IPS-18c (cell line): ENCODE data around the gene SLC25A29.
"Not testable (repeated sequence)": the region's sequence is repeated elsewhere in the genome, so short reads cannot be mapped to it uniquely, and the experiment has no call there.

Experiments
- H3K4me3 ChIP-seq: 2 replicates; pipeline ENCODE4 v1.7.0; 2013; ENCODE audit warnings: low read depth, mild to moderate bottlenecking, low read length, moderate library complexity; ENCODE audit not compliant: insufficient read depth
- H3K9me3 ChIP-seq: one replicate; pipeline ENCODE4 v1.6.1; 2013; ENCODE audit warnings: mild to moderate bottlenecking, low read length, moderate library complexity; ENCODE audit not compliant: control insufficient read depth, insufficient read depth

The SLC25A29 gene

DNA sequence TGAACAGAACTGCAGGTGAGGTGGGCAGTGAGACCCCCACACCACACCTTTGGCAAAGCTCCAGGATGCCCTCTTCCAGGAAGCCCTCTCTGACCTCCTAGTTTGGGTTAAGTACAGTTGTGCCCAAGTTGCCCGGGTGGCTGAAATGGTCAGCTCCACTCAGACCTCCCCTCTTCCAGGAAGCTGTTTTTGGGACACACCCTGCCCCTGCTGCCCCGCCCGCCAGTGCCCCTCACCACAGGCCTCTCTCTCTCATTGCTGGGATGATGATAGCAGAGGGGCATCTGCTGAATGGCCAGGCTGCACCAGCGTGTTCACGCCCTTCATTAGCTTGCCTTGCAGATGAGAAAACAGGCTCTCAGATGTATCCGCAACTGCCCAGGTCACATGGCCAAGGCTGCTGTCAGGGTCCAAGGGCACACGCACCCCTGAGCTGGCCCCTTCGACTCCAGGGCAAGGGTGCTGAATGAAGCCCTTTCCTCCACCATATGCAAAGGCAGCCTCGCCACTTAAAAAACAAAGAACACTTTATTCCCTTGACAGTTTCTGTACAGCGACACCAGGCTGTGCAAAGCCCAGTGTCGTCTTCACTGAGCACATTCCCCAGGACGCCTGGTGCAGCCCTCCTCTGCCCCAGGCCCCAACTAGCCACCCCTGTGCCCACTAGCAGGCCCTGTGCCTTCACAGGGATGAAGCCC lies 15.5 kb downstream of the SLC25A29 start:
- H3K9me3 ChIP-seq = no peaks in the 10 kb centered on the region
- no peak overlapping the region for H3K4me3 ChIP-seq

DNA sequence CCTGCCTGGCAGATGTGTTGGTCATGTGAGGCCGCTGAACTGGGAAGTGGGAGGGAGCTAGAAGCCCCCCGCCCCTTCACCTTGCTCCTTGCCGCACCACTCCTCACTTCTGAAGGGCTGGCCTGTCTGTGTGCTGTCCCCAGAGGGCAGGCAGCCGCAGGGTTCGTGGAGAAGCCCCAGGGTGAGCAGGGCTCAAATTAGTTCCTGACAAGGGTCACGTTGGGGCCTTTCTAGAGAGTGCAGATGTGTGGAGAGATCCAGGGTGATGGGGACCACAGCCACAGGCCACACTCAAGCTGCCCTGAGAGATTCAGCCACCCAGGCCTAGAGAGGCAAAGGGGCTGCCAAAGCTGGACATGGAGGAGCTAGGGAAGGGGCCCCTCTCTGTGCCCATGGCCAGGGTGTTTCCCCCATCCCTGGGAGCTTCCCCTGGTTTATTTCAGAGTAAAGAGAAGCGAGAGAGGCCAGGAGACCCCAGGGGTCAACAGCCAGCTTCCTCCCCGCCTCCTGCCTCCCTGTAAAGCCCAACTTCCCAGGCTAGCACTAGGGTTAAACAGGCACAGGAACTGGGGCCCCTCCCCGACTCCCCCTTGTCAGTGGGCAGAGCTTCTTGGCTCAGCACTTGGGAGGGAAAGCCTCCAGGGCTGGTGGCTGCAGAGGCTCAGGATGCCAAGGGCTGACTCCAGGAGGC lies 16.2 kb downstream of the SLC25A29 start:
- no peaks in the 10 kb centered on the region for H3K9me3 ChIP-seq
- no peak overlapping the region for H3K4me3 ChIP-seq

DNA sequence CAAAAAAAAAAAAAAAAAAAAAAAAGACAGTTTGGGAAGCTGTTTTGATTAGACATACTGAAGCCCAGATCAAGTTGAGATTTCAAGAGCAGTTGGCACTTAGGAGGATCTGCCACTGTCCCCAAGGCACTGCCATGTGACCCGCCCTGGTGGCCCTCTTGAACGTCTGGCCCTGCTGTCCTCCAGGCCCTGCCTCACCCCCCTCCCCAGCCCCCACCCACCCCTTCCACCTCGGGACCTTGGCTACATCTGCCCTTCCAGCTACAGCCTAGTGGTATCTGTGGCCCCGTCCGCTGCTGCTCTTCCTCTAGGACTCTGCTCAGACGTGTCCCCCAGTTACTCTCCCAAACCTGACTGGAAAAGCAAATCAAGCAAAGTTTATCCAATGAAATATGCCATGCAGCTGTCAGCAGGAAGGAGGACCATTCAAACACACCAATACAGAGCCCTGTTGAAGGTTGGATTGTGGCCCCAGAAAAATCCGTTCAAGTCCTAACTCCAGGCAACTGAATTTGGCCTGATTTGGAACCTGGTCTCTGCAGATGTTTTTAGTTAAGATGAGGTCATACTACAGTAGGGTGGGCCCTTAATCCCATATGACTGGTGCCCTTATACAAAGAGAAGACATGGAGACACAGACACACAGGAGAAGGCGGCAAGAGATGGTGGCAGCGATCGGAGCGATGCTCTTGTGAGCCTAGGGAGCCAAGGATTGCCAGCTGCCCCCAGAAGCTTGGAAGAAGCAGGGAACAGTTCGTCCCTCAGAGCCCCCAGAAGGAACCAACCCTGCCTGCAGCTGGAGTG lies 17.7 kb downstream of the SLC25A29 start:
- H3K4me3 ChIP-seq = no peak overlapping the region

DNA sequence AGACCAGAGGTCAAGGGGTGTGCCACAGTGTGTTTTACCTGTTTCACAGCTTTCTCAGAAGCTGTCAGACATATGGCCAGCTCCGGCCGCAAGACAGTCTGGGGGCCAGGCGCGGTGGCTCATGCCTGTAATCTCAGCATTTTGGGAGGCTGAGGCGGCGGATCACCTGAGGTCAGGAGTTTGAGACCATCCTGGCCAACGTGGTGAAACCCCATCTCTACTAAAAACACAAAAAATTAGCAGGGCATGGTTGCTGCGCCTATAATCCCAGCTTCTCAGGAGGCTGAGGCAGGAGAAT lies 18.3 kb downstream of the SLC25A29 start:
- H3K9me3 ChIP-seq = not testable (repeated sequence)

More for the DNA sequence above, 17.7 kb downstream of the SLC25A29 start:
- no peaks in the 10 kb centered on the region for H3K9me3 ChIP-seq

DNA sequence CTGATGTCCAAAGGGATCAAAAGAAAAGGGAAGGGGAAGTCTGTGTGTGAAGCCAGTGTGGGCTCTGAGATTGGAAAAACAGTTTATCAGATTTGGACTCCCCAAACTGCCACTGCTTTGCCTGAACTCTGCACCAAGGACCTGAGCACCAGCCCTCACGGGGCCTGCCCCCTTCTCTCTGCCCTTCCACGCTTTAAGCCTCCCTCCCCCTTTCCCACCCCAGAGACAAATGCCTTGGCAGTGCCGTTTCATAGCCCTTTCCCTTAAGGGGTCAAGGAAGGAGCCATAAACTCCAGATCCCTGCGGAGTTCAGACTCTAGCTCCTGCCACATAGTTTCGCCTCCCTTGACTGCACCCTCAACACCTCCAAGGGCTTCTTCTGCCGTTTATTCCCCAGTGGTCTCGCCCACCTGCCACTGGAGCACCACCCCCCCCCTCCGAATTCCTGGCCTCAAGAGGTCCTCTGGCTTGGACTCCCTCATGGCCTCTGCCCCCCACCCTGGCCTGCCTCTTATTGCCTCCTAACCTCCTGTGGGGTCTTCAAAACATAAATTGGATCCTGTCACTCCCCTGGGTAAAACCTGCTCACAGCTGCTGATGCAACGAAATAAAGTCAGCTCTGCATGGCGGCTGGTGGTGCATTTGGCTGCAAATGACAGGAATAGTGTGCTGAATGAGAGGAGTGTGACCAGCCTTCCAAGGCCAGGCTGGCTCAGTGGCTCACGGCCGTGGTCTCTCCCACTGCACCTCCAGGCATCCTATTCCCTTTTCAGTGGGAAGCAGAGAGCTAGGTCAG lies 18.8 kb downstream of the SLC25A29 start:
- no peak overlapping the region for H3K4me3 ChIP-seq
- no peaks in the 10 kb centered on the region for H3K9me3 ChIP-seq

More for the DNA sequence above, 18.3 kb downstream of the SLC25A29 start:
- H3K4me3 ChIP-seq = not testable (repeated sequence)

DNA sequence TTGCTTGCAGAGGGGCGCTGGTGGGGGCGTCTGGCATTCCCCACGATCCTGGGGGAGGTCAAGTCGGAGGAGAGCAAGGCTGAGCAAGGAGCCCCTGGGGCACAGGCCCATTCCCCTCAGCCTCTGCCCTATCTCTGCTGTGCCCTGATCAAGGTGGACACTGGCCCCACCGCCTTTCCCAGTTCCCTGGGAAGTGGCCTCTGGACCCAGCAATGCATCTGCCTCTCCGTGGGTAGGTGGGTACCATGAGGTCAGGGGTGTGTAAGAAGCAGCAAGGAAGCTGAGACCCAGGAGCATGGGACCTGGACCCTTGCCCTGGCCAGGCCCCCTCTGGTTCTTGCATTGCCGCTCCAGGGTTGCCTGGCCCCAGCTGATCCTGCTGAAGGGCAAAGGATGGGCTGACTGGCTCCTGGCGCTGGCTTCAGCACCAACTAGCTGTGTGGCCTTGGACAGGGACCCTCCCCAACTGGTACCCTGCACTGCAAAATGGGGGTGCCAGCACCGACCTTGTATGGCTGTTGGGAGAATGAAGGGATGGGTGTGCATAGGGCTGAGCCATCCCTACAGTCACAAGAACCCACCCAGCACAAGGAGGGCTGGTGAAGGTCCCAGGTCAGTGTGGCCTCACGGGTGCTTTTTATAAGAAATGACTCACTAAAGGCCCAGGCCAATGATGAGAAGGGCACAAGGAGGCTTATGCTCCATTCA lies 19.6 kb downstream of the SLC25A29 start:
- H3K4me3 ChIP-seq = no peak overlapping the region

DNA sequence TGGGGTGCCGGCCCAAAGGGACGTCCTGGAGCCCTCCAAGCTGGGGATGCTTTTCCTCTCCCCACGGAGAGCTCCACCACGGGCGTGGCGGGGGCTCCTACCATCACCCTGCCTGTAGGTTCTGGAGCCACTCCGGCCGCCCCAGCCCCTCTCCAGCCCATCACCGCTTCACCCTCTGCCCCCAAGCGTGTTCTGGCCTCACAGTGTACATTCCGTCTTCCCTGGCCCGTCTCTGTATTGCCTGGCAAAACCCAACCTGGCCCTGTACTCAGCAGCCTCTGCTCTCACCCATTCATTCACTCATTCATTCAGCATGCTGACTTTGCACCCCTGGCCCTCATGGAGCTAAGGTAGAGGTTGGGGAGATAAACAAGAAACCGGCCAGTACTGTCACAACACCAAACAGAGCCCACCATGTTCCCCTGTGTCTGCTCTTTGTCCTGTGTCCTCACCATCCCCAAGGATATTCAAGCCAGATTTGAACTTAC lies 20.3 kb downstream of the SLC25A29 start:
- H3K9me3 ChIP-seq = no peaks in the 10 kb centered on the region
- peak overlapping the region; percentile 74; the same call in 1 of the 2 replicates for H3K4me3 ChIP-seq

More for the DNA sequence above, 19.6 kb downstream of the SLC25A29 start:
- H3K9me3 ChIP-seq = no peaks in the 10 kb centered on the region

DNA sequence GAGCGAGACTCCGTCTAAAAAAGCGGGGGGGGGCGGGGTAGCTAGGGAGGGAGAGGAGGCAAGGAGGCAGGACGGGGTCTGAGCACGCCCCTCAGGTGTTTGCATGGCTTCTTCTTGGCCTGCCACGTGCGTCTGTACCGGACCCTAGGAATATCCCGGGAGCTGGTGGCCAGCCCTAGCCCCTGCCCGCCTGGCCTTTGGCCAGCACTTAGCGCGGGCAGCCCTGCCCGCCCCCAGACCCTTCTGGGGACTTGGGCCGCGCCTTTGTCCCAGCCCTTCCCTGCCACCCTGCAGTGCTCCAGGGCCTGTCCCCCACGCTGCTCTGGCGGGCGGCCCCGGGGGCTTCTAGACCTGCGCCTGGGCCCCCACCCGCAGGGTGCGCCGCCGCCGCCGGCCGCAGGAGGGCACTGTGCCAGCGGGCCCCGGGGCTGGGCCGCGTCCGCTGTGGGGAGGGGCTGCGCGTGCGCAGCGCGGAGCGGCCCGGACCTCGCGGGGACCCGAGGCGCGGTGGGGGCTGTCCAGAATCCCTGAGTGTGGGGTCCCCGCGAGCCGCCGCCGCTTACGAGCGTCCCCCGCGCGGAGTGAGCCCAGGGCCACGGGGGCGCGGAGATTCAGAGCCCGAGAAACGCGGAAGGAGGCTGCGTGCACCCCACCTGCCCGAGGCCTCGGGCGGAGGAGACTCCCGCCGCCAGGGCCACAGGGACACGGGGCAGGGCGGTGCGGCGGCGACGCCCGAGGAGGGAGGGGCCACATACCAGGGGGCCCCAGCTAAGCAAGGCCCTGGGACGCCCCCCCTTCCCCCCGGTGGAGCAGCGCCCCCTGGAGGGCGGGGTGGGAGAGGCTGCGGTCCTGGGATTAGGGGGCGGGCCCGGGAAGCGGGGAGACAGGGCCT lies 21.0 kb downstream of the SLC25A29 start:
- Histone ChIP-seq H3K4me3 (peak overlapping the region; percentile 74), H3K9me3 (no peaks in the 10 kb centered on the region)

DNA sequence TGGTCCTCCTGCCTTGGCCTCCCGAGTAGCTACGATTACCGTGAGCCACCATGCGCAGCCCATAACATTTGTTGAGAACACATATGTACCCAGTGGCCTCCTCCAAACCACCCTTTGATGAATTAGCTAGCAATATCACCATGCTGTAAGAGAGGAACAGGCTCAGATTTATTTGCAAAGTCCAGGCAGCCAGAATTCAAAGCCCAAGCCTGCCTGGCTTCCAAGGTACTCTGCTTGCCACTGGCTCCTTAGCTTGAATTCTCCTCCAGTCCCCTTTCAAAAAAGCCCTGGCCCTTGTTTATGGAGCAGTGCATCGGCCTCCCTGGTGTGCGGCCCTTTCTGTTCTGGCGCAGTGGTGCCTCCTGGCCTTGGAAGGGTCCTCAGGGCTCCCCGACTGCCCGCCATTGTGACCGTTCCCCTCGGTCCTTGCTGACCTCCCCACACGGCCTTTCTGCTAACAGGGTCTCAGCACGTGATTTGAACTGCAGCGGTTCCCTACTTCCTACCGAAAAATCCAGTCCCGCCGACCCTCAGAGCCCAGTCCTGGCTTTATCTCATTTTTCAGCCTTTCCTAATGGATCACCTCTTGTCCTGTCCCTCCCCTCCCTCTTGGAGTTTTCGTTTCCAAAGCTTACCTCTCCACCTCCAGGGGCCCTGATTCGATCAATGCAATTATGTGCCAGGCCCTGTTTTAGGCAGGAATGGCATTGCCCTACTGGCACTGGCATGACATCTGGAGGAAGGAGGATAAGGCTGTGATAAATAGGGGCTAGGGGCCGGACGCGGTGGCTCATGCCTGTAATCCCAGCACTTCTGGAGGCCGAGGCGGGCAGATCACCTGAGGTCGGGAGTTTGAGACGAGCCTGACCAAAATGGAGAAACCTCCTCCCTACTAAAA lies 22.0 kb downstream of the SLC25A29 start:
- no peak overlapping the region; the same call in 1 of the 2 replicates for H3K4me3 ChIP-seq

DNA sequence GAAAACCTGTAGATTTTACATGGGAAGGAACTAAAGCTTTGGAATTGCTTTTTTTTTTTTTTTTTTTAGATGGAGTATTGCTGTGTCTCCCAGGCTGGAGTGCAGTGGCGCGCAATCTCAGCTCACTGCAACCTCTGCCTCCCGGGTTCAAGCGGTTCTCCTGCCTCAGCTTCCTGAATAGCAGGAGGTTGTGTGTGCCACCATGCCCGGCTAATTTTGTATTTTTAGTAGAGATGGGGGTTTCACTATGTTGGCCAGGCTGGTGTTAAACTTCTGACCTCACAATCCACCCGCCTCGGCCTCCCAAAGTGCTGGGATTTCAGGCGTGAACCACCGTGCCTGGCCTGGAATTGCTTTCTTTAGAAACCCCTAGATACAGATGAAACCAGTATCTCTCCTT lies 22.8 kb downstream of the SLC25A29 start:
- not testable (repeated sequence) for H3K9me3 ChIP-seq

More for the DNA sequence above, 22.0 kb downstream of the SLC25A29 start:
- no peaks in the 10 kb centered on the region for H3K9me3 ChIP-seq

DNA sequence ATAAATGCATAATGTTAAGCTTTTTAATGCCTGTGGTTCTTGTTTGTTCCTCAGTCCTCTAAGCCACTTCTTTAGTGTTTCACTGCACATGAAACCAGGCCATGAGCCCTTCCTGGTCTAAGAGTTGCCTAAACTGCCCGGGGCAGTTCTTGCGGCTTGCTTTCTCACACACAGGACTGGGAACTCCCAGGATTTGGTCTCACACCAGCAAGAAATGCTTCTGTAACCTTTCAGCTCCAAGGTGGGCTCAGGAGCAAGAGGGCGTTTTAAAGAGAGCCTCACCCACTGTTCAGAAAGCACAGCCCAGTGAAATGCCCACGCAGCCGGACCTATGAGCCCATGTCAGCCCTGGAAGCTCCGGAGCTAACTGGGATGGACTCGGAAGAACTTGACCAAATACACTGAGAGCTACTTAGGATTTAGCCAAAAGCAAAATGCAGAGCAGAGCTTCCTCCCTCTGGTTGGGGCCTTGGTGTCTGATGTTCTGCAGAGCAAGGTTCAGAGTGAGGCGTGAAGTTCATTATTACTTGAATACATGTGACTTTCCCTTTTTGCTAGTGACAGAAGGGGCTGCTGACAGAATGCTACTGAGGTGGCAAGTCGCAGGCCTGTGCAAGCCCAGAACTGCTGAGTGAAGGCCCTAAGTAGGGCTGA lies 23.4 kb downstream of the SLC25A29 start:
- Histone ChIP-seq H3K9me3 (no peaks in the 10 kb centered on the region), H3K4me3 (no peak overlapping the region)

More for the DNA sequence above, 22.8 kb downstream of the SLC25A29 start:
- H3K4me3 ChIP-seq = not testable (repeated sequence)

DNA sequence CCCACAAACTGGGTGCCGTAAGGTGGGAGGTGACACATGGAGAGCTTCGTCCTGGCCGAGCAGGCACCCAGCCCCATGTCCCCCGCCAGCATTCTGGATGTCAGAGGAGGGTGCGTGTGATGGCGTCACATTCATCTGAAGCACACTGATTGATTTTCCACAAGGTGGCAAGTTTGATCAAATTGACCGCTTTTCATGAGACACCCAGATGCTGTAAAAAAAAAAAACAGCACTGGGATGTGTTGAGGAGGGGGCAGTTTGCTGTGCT lies 24.2 kb downstream of the SLC25A29 start:
- no peaks in the 10 kb centered on the region for H3K9me3 ChIP-seq
- no peak overlapping the region for H3K4me3 ChIP-seq

DNA sequence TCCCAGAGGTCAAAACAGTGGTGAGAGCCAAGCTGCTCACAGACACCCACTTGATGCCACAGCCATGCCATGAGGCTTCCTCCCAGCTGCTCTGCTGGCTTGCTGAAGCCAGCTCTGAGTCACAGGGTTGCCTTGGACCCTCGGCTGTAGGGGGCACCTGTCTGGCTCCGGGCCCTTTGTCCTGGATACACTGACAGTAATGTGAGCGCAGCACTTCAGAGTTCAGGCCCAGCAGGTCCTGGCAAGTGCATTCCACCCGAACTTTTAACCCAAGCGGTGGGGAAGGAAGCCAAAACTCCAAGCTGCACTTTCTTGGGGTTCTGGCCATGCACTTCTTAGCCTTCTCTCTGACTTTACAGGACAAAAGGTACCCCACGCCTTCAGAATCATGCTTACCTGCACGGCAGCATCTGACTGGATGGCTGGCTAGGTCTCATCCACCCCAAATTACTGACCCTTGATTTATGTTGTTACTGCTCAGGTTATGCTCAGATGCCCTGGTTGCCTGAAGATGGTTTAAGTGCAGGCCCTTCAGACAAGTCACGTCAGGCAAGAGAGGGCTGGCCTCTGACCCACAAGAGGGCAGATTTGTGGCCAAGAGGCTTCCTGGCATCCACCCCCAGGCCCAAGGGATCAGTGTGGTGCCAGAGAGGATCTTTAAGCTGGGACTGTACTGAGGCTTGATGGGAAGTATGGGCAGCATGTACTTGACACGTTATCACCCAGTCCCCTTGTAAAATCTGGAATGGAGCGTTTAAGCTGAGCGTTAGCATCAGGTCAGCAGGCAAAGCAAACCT lies 24.8 kb downstream of the SLC25A29 start:
- no peak overlapping the region for H3K4me3 ChIP-seq
- H3K9me3 ChIP-seq = no peaks in the 10 kb centered on the region

DNA sequence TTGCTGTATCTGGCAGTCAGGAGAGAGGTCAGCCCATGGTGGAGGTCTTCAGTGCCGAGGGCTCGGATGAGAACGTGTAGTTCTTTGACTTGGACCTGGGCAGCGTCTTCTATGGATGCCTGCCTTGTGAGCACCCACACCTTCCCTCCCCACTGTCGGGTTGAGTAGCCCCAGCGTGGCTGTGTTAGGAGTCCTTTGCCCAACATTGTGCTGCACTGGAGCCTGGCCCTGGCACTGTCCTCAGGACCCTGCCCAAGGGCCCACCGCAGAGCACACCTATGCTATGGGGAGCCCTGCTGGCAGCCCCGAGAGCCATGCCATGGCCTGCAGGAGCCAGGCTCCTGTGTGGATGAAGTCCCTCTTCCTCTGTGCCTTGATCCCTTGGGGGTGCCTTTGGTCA lies 26.7 kb downstream of the SLC25A29 start:
- Histone ChIP-seq H3K9me3 (no peaks in the 10 kb centered on the region), H3K4me3 (no peak overlapping the region)
